Measurements from ENCODE around the gene THSD8.

DNA sequence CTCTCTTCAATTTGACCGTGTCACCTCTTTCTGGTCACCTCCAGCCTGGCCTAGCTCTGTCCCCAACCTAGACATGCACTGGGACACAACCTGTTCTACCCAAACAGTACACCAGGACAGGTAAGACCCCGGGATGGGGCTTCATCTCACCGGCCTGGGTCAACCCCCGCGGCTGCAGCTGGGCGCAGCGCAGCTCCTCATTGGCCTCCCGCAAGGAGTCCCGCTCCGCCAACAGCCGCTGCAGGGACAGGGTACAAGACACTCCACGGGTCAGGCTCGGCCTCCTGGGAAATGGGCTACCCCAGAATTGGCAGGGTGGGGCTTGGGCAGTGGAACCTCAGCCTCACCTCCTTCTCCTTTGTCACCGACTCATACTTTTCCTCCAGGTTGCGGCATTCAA, 34.2 kb upstream of the THSD8 start:
- TF ChIP-seq, protein P1, sequence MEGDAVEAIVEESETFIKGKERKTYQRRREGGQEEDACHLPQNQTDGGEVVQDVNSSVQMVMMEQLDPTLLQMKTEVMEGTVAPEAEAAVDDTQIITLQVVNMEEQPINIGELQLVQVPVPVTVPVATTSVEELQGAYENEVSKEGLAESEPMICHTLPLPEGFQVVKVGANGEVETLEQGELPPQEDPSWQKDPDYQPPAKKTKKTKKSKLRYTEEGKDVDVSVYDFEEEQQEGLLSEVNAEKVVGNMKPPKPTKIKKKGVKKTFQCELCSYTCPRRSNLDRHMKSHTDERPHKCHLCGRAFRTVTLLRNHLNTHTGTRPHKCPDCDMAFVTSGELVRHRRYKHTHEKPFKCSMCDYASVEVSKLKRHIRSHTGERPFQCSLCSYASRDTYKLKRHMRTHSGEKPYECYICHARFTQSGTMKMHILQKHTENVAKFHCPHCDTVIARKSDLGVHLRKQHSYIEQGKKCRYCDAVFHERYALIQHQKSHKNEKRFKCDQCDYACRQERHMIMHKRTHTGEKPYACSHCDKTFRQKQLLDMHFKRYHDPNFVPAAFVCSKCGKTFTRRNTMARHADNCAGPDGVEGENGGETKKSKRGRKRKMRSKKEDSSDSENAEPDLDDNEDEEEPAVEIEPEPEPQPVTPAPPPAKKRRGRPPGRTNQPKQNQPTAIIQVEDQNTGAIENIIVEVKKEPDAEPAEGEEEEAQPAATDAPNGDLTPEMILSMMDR (IDR thresholded peaks at IDR 0.05), result no peak
- TF ChIP-seq POLR2A (IDR thresholded peaks at IDR 0.05), result no peak
